Measurements from ENCODE around the gene SSR1.
A peak's percentile ranks its signal among the peaks of the same experiment; 100 is the strongest.
"Not testable (repeated sequence)": the region's sequence is repeated elsewhere in the genome, so short reads cannot be mapped to it uniquely, and the experiment has no call there.

The SSR1 gene

DNA sequence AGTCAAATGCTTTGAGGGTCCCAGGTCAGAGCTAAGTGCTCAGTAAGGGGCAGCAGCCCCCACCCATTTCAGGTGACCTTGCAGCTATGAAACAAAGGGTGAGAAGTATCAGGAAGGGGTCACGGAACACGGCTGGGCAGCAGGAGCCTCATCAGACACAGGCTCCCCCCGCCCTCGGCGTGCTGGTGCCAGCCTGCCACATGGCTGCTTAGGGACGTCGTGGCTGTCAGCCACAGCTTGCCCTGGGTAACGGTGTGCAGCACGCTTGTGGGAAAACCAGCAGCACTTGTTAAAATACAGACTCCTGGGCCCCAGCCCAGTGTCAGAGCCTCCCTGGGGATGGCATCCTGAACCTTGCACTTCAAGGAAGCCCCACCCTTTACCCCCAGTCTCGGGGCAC, 39.3 kb downstream of the SSR1 start:
- no peak for DNase-seq

GRCh38 chr6:7271205-7271534, 41.8 kb downstream of the SSR1 start:
- DNase-seq: no peak

DNA sequence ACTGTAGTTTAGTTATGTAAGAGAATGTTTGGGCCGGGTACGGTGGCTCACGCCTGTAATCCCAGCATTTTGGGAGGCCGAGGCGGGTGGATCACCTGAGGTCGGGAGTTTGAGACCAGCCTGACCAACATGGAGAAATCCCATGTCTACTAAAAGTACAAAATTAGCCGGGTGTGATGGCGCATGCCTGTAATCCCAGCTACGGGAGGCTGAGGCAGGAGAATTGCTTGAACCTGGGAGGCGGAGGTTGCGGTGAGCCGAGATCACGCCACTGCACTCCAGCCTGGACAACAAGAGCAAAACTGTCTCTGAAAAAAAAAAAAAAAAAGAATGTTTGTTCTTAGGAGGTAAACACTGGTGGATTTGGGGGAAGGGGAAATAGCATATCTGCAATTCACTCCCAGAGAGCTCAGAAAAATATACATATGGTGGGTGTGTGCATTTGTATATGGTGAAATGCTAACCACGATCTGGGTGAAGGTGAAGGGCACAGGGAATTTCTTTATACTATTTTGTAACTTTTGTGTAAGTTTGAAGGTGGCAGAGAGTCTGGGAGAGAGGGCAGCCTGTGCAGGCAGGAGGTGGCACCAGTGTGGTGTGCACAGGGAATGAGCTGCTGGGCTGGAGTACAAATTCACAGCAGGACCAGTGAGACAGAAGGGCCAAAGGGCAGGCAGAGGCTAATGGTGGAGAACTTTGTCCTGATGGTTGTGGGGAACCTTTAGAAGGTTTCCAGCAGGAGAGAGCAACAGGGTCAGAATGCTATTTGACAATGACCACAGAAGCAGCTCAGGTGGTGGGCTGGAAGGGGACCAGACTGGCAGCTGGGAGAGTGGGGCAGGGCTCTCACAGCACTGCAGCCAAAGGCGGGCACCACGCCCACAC, 42.4 kb downstream of the SSR1 start:
- DNase-seq: no peak

DNA sequence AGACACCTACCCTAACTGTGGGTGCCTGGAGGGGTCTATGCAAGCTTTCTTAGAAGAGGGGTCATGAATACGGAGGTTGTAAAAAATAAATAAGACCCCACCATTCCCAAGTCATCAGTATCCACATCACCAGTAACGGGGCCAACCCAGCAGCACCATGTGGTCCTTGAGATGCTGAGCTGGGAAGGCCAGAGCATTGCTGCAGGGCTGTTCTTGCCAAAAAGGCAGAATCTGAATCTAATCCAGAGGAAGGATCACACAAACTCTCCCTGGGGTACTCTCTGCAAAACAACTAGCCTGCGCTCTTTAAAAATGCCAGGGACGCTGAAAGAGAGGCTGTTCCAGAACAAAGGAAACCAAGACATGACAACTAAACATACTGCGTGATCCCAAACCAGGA, 43.2 kb downstream of the SSR1 start:
- DNase-seq: no peak

DNA sequence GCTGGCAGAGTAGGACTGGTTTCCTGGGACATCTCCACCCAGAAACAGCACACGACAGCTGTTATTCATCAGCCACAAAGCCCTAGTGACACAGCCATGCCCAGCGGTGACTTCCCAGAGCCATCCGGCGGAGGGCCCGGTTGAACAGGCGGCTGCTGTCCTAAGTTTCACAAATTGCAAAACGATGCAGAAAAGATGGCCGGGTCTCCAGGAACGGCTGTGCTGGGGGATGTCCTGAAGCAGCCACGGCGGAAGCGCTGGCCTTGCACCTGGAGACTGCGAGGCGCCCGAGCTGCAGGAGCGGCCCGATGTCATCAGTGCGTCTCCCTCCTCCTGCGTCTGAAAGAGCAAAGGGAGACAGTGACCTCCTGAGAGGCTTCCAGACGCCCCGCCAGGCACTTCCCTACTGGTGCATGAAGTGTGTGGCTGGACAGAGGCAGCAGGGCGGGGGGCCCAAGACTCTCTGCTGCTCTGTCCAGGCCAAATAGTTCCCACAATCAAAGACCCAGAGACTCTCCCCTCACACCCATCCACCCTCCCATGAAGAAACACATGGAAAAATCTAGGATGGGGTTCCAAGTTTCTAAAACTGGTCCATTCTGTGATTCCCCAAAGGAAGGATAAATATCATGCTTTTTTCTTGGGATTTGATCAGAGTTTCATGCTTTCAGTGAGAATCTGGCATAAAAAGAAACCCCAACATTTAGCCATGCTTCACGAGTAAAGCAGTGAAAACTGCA, 44.0 kb downstream of the SSR1 start:
- DNase-seq: no peak

DNA sequence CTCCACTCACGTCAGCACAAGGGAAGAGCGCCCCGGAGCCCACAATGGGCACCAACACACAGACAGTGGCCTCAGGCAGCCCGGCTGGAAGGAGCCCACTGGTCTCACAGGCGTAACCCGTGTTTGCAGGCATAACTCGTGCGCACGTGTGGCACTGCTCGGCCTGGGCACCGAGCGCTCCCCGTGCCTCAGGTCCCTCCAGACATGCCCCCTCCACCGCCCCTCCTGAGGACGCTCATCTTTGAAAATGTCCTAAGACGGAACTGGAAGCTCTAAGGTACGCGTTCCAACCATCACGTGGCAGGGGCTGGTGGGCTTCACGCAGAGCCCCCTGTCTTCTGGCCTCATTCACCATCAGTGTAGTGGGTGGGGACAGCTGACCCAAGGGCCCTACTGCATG, 44.6 kb downstream of the SSR1 start:
- DNase-seq: no peak

- DNase-seq: peak; percentile 52
These were observed 45.4 kb downstream of the SSR1 start for GRCh38 chr6:7267466-7268091.

GRCh38 chr6:7267071-7267465, 45.9 kb downstream of the SSR1 start:
- DNase-seq: no peak

GRCh38 chr6:7265385-7265726, 47.6 kb downstream of the SSR1 start:
- not testable (repeated sequence) for DNase-seq

- no peak for DNase-seq
These were observed 48.2 kb downstream of the SSR1 start for GRCh38 chr6:7264686-7265384.

- DNase-seq: no peak
These were observed 49.0 kb downstream of the SSR1 start for GRCh38 chr6:7264041-7264440.

- DNase-seq: not testable (repeated sequence)
These were observed 49.5 kb downstream of the SSR1 start for GRCh38 chr6:7263519-7263805.

DNA sequence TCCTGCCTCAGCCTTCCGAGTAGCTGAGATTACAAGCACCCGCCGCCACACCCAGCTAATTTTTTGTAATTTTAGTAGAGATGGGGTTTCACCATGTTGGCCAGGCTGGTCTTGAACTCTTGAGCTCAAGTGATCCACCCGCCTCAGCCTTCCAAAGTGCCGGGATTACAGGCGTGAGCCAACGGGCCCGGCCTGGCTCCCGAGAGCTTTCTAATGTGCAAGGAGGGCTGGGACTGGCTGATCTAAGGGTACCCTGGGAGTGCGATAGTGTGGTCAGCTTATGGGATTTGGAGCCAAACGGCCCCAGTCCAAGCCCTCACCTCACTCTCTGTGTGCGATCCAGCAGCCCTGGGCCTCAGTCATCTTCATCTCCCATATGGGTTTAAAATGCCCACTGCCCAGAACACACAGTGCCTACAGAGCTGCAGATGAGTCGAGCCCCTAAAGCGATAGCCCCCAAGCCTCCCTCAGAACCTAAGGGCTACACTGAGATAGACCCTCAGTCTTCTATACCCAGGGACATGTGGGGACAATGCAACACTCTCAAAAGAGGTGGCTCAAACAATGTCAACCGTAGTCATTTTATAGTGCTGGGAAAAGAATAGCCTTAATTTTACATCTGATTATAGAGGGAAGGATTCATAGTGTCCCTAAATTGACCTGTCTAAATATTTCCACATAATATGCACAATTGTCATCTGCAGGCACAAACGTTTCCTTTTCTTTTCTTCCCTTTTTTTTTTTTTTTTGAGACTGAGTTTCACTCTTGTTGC, 50.1 kb downstream of the SSR1 start:
- DNase-seq: no peak

DNA sequence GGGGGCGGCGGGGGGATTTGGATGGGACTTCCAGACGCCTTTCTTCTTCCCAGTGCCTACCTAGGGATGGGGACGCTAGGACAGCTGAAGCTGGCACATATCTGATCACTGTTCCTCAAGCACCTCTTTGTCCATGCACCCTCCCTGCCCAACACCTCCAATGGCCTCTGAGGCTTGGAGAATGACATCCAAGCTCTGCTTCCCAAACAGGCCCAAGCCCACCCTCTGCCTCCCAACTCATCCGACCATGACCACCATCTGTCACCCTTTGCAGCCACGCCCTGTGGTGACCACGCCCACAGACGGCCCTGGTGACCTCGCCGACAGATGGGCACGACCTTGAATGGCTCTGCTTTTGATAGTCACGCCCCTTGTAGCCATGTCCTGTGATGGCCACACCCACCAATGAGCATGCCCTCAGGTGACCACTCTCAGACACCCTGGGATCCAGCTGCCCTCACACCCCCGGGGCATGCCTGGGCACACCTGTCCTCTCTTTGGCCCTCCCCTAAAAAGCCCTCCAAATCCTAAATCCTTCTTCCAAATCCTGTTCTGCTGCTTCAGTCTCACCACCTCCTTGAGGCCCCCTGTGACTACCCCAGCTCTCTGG, 51.0 kb downstream of the SSR1 start:
- peak; percentile 56 for DNase-seq

DNA sequence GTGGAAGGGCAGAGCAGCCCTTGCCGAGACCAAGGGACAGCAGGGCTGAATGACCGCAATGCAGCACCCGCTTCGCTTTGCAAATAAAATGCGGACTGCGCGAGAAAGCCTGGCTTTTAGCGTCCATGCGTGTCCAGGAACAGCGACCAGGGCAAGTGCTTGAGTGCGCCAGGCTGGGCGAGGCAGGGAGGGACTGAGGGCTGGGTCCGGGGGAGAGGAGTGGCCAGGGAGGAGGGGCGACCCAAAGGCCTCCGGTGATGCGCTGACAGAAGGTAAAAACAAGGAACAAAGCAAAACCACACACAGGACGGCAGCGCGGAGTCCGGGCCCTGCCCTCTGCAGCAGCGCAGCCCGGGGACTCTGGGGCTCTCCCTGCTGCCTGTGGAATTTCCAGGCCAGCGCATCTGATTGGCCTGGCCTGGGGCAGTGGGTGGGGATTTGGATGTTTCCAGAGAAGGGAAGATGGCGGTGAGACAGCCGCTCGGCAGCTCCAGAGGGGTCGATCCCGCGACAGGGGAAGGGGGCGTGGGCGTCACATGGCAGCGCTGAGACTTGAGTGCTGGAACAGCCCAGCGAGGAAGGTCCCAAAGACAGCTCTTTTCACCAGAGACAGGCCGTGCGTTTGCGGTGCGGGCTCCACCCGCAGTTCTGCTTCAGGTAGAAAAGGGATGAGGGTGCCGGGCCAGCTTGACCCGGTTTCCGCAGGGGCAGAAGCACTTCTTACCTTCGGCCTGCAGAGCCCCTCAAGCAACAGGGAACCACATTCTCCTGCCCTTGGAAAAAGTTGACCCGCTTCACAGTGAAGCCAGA, 51.8 kb downstream of the SSR1 start:
- DNase-seq: peak; percentile 89

DNA sequence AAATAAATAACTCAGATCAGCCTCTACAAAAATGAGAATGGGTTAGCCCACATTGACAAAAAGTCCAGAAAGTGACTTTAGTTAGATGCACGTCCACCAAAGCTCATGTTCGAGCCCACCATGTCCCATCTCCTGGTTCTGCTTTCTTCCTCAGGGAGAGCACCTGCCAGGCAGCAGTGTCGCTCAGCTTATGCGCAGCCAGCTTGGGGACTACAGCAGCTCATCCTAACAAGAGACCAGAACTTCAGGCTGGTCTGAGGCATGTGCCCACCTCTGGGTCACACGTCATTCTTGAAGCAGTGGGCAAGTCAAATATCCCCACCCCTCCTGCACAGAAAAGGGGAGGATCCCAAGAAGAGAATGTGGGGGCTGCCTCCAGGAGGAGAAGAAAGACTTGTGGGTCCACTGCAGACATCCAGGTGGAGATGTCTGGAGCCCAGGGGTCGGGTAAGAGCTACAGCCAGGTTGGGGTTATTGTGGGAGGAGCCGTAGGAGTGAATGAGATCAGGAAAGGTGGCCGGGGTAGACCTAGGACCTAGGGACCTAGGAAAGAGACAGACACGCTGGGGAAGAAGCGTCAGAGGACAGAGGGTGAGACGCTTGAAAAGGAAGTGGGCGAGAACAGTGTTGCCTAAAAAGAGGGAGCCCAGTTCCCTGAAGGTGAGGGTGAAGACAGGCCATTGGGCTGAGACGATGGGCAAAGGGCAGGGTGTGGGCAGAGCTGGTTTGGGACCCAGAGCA, 52.5 kb downstream of the SSR1 start:
- no peak for DNase-seq

- peak; percentile 66 for DNase-seq
These were observed 54.7 kb downstream of the SSR1 start for GRCh38 chr6:7258231-7258763.

- no peak for DNase-seq
These were observed 55.3 kb downstream of the SSR1 start for GRCh38 chr6:7257521-7258230.

GRCh38 chr6:7256785-7257184, 56.2 kb downstream of the SSR1 start:
- no peak for DNase-seq

DNA sequence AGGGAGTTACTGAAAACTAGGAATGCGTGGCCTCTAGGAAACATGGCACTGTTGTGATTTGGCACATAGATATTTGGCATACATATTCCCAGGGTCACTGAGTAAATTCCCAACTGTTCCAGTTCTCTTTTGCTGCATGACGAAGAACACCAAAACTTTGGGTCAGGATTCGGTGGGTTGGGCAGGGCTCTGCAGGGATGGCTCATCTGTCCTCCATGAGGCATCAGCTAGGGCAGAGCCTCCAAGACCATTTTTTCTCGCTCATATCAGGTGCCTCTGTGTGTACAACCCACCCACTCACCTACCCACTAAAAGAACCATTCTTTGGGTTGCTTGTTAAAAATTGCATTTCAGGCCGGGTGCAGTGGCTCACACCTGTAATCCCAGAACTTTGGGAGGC, 57.1 kb downstream of the SSR1 start:
- DNase-seq: no peak

All from hematopoietic multipotent progenitor cell treated with erythropoietin and hydrocortisone succinate and interleukin-3 and kit ligand, for 4 days (in vitro differentiated cells).